Vagina (tissue), 2 donors: Measurements from ENCODE around the gene GNAS-AS1. TPM values are rescaled to one million over a fixed set of nuclear protein-coding genes. Genes with fewer than 3 reads are reported as not detected.

Experiments
- DNase-seq, 2 donors: peaks; one replicate each; pipeline ENCODE4 v3.0.0-alpha.2; 2017; ENCODE audit errors: extremely low spot score in 2 of 2
- H3K27ac ChIP-seq: fragments of 200-600 bp; sonication (generic); one replicate; pipeline ENCODE4 v1.5.1; 2019
- H3K27me3 ChIP-seq: fragments of 200-600 bp; sonication (generic); one replicate; pipeline ENCODE4 v1.5.1; 2019
- H3K36me3 ChIP-seq, 2 donors: fragments of 200-600 bp; sonication (generic); one replicate each; pipeline ENCODE4 v1.5.1; 2017 to 2019
- H3K4me1 ChIP-seq: fragments of 200-600 bp; sonication (generic); one replicate; pipeline ENCODE4 v1.5.1; 2019
- H3K4me3 ChIP-seq, 2 donors: fragments of 200-600 bp; sonication (generic); 1 replicate in 1 of 2; 2 replicates in 1 of 2; pipeline ENCODE4 v1.5.1; 2016 to 2019
- H3K9me3 ChIP-seq: fragments of 200-600 bp; sonication (generic); one replicate; pipeline ENCODE4 v1.5.1; 2019
- POLR2A ChIP-seq, 2 donors: fragments of 450-650 bp; IDR thresholded peaks; one replicate each; pipeline ENCODE4 v1.6.1; 2017; ENCODE audit warnings: antibody characterized with exemption in 2 of 2, mild to moderate bottlenecking in 2 of 2, moderate library complexity in 2 of 2
- POLR2AphosphoS5 ChIP-seq, 2 donors: sonication (generic); formaldehyde crosslinking; IDR thresholded peaks; one replicate each; pipeline ENCODE4 v1.9.0; 2017; ENCODE audit warnings: antibody characterized with exemption in 2 of 2, mild to moderate bottlenecking in 2 of 2, low read depth in 1 of 2; ENCODE audit not compliant: insufficient read depth in 1 of 2
- intact Hi-C: fragments of 100-400 bp; cut with DNase I; formaldehyde crosslinking; loops from one replicate; pipeline ENCODE4 v1.15.1; 2023
- microRNA counts, 2 donors: library from miRNA; unstranded; fragments of <30 nt; microRNA quantifications; one replicate each; lab custom pipeline; 2016 to 2017
- microRNA-seq: library from miRNA; unstranded; fragments of <30 nt; microRNA quantifications from one replicate; pipeline ENCODE4, GENCODE V29; 2017; ENCODE audit warnings: borderline number of aligned reads, borderline replicate concordance
- small RNA-seq: library from RNA; depleted of rRNA; stranded (forward); fragments of <200 nt; gene quantifications from one replicate; pipeline ENCODE3, GENCODE V24; 2016
- total RNA-seq: library from RNA; depleted of rRNA; stranded (reverse); fragments of >200 nt; gene quantifications from one replicate; pipeline ENCODE4 v1.2.3, GENCODE V29; 2016
- TF ChIP-seq, protein P1 (sequence below), 3 experiments: fragments of 450-650 bp in 2 of 3; fragments of 200-600 bp in 1 of 3; sonication (generic) in 1 of 3; IDR thresholded peaks; one replicate each; pipeline ENCODE4 v1.5.1; 2017 to 2019; ENCODE audit warnings: antibody characterized with exemption in 3 of 3, mild to moderate bottlenecking in 2 of 3, moderate library complexity in 2 of 3

The GNAS-AS1 gene
- total RNA-seq, 1 donor from 2014 or later = not detected

DNA sequence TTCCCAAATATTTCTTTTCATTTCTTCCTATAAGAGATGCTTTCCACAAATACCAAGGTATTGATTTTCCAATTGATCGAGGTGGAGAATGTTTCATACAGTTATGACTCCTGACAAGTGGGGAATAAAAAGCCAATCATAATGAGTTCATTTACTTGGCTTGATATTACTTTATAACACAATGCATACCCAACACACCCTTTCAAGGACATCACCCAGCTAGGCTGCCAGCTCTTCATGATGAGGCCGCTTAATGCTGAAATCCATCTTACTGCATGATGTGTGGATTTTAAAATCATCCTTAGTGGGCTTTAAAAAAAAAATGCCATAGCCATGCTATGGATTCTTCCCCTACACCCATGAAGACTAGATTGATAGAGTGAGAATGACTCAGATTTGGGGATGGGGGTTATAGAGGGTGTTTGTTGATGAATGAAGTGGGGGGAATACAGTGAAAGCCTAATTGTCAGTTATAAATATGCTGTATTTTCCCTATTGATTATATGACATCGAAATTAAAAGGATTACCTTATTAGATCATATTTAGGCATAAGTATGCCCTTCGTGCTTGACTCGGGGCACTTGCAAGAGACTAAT is 75.9 kb downstream of the GNAS-AS1 start:
- Histone ChIP-seq H3K4me1 (no peaks in the 10 kb centered on the region), H3K27me3 (no peaks in the 10 kb centered on the region), H3K4me3 (no peak overlapping the region), H3K27ac (no peak overlapping the region), H3K36me3 (no peaks in the 10 kb centered on the region), H3K9me3 (no peaks in the 10 kb centered on the region)
- TF ChIP-seq, protein P1, sequence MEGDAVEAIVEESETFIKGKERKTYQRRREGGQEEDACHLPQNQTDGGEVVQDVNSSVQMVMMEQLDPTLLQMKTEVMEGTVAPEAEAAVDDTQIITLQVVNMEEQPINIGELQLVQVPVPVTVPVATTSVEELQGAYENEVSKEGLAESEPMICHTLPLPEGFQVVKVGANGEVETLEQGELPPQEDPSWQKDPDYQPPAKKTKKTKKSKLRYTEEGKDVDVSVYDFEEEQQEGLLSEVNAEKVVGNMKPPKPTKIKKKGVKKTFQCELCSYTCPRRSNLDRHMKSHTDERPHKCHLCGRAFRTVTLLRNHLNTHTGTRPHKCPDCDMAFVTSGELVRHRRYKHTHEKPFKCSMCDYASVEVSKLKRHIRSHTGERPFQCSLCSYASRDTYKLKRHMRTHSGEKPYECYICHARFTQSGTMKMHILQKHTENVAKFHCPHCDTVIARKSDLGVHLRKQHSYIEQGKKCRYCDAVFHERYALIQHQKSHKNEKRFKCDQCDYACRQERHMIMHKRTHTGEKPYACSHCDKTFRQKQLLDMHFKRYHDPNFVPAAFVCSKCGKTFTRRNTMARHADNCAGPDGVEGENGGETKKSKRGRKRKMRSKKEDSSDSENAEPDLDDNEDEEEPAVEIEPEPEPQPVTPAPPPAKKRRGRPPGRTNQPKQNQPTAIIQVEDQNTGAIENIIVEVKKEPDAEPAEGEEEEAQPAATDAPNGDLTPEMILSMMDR (IDR thresholded peaks at IDR 0.05) = no peak
- TF ChIP-seq POLR2AphosphoS5 (IDR thresholded peaks at IDR 0.05; ENCODE audit: insufficient read depth in 1 of 2, low read depth in 1 of 2) (no peak), POLR2A (IDR thresholded peaks at IDR 0.05) (no peak)
- intact Hi-C loops = no loop called here
- DNase-seq = no peak

DNA sequence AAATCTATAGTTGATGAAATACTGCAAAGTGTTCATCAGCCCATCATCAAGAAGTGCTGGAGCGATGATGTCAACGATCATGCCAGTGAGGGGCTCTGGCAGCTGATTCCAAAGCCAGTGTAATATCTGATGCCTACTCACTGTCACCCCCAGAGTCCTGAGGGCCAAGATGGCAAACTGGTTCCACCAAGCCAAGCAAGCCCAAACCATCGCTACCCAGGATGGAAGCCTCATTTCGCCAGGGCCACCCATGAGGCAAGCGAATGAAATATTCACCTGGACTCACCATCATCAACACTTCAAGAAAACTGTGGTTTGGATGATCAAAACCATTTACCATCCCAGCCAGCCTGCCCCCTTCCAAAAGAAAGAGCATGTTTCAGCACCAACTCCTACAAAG is 76.5 kb downstream of the GNAS-AS1 start:
- Histone ChIP-seq H3K4me3 (no peak overlapping the region), H3K27ac (no peak overlapping the region), H3K4me1 (no peaks in the 10 kb centered on the region), H3K9me3 (no peaks in the 10 kb centered on the region), H3K36me3 (no peaks in the 10 kb centered on the region), H3K27me3 (no peaks in the 10 kb centered on the region)
- intact Hi-C loops = no loop called here
- TF ChIP-seq, protein P1 (IDR thresholded peaks at IDR 0.05) = no peak
- TF ChIP-seq POLR2AphosphoS5 (IDR thresholded peaks at IDR 0.05; ENCODE audit: insufficient read depth in 1 of 2, low read depth in 1 of 2) (no peak), POLR2A (IDR thresholded peaks at IDR 0.05) (no peak)
- no peak for DNase-seq

DNA sequence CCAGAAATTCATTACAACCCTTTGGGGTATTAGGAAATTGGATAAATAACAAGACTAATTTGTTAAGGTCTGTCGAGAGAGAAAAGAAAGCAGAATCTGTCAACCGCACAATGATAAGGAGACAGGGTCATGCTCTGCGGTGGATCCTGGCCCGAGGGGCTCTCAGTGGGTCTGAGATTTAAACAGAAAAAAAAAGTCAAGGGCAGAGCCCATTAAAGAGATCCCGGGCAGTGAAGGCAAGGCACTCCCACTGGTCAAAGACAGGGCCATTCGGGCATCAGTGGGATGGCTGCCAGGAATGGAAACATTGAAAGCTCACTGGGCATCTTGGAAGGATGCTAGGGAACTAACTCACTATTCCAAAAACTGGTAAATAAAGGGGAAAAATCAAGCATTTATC is 77.9 kb downstream of the GNAS-AS1 start:
- no peaks in the 10 kb centered on the region for H3K36me3 ChIP-seq
- no peak for DNase-seq
- H3K27me3 ChIP-seq = no peaks in the 10 kb centered on the region
- no peak overlapping the region for H3K4me3 ChIP-seq
- no peaks in the 10 kb centered on the region for H3K4me1 ChIP-seq
- no peaks in the 10 kb centered on the region for H3K9me3 ChIP-seq
- intact Hi-C loops = no loop called here
- TF ChIP-seq, protein P1 (IDR thresholded peaks at IDR 0.05) = no peak
- H3K27ac ChIP-seq = no peak overlapping the region

MicroRNA genes within 50 kb of the gene (microRNA counts, 767-probe panel; counts per million panel counts)
- microRNA hsa-miR-296-3p (lab: Ali Mortazavi, UCI) (238 to 261 counts per million in 2 donors), microRNA hsa-miR-296-5p (lab: Ali Mortazavi, UCI) (2,913 to 3,426 counts per million in 2 donors), microRNA hsa-miR-298 (lab: Ali Mortazavi, UCI) (238 to 261 counts per million in 2 donors)

Small RNA genes lying within 50 kb of the gene (microRNA-seq; reads per million reads assigned to microRNA genes)
- not detected for gene MIR298

Small RNA genes lying within 50 kb of the gene (small RNA-seq; reads per million reads assigned to genes)
- not detected for gene MIR298
- gene RF02127 = not detected
- gene RF02128 = not detected
- not detected for gene RF02130
- not detected for gene RF02131

Other genes starting within 250 kb of the GNAS-AS1 start
- gene STX16, start 199.6 kb downstream of the GNAS-AS1 start, total RNA-seq = 49.4 TPM
- gene NPEPL1, start 158.1 kb downstream of the GNAS-AS1 start, total RNA-seq = 25.5 TPM
- gene GNAS, start 1.8 kb upstream of the GNAS-AS1 start, total RNA-seq = 875 TPM
- gene NELFCD, start 130.4 kb upstream of the GNAS-AS1 start, total RNA-seq = 85.7 TPM
- 128 TPM for gene CTSZ, start 156.4 kb upstream of the GNAS-AS1 start, total RNA-seq
- gene TUBB1, start 168.5 kb upstream of the GNAS-AS1 start, total RNA-seq = not detected
- gene ATP5F1E, start 181.4 kb upstream of the GNAS-AS1 start, total RNA-seq = 22.8 TPM
- 73.4 TPM for gene PRELID3B, start 191.9 kb upstream of the GNAS-AS1 start, total RNA-seq